Astrocyte (in vitro differentiated cells and primary cell): Measurements from ENCODE around the gene LRRC63. TPM values are rescaled to one million over a fixed set of nuclear protein-coding genes. Genes with fewer than 3 reads are reported as not detected.

ENCODE experiments used
- DNase-seq: peaks from one replicate; pipeline ENCODE4 v3.0.0-alpha.2; 2010; ENCODE audit warnings: low read depth
- FAIRE-seq: peaks from 2 replicates; lab custom pipeline; 2011; peaks lifted over from hg19 to GRCh38; lab: Jason Lieb, UNC
- H2AFZ ChIP-seq: 2 replicates; pipeline ENCODE4 v1.6.0; 2012; ENCODE audit warnings: low read depth, low read length, inconsistent platforms
- H3K27ac ChIP-seq: 2 replicates; pipeline ENCODE4 v1.5.1; 2011; ENCODE audit warnings: low read depth, low read length, inconsistent platforms
- H3K27me3 ChIP-seq: 2 replicates; pipeline ENCODE4 v1.6.0; 2011; ENCODE audit warnings: low read length, inconsistent platforms; ENCODE audit not compliant: insufficient read depth
- H3K36me3 ChIP-seq: 2 replicates; pipeline ENCODE4 v1.5.1; 2011; ENCODE audit warnings: low read length, inconsistent platforms; ENCODE audit not compliant: insufficient read depth
- H3K4me1 ChIP-seq: 2 replicates; pipeline ENCODE4 v1.5.1; 2011; ENCODE audit warnings: low read length, inconsistent platforms; ENCODE audit not compliant: insufficient read depth
- H3K4me2 ChIP-seq: 2 replicates; pipeline ENCODE4 v1.6.0; 2012; ENCODE audit warnings: low read length, inconsistent platforms
- H3K4me3 ChIP-seq: 2 replicates; pipeline ENCODE4 v1.5.1; 2011; ENCODE audit warnings: low read depth, mild to moderate bottlenecking, low read length, inconsistent platforms; ENCODE audit not compliant: insufficient read depth
- H3K79me2 ChIP-seq: 2 replicates; pipeline ENCODE4 v1.6.0; 2012; ENCODE audit warnings: mild to moderate bottlenecking, low read length, inconsistent platforms; ENCODE audit not compliant: insufficient read depth
- H3K9ac ChIP-seq: 2 replicates; pipeline ENCODE4 v1.6.0; 2012; ENCODE audit warnings: mild to moderate bottlenecking, low read length, inconsistent platforms
- H3K9me3 ChIP-seq: 2 replicates; pipeline ENCODE4 v1.5.1; 2012; ENCODE audit warnings: low read depth, mild to moderate bottlenecking, low read length, inconsistent platforms; ENCODE audit not compliant: insufficient read depth
- H4K20me1 ChIP-seq: 2 replicates; pipeline ENCODE4 v1.6.0; 2012; ENCODE audit warnings: low read length, inconsistent platforms; ENCODE audit not compliant: insufficient read depth
- H3K27ac Mint-ChIP-seq: one replicate; pipeline ENCODE4 v1.8.0; 2021; ENCODE audit warnings: mild to moderate bottlenecking, mixed read lengths; ENCODE audit not compliant: unreplicated experiment
- H3K27me3 Mint-ChIP-seq: one replicate; pipeline ENCODE4 v1.8.0; 2021; ENCODE audit warnings: low read depth, mixed read lengths; ENCODE audit not compliant: unreplicated experiment
- H3K36me3 Mint-ChIP-seq: one replicate; pipeline ENCODE4 v1.8.0; 2021; ENCODE audit warnings: low read depth, mixed read lengths; ENCODE audit not compliant: unreplicated experiment
- H3K4me1 Mint-ChIP-seq: one replicate; pipeline ENCODE4 v1.8.0; 2021; ENCODE audit warnings: low read depth, mixed read lengths; ENCODE audit not compliant: unreplicated experiment
- H3K4me3 Mint-ChIP-seq: one replicate; pipeline ENCODE4 v1.8.0; 2021; ENCODE audit warnings: mild to moderate bottlenecking, moderate library complexity, mixed read lengths; ENCODE audit not compliant: unreplicated experiment
- H3K9me3 Mint-ChIP-seq: one replicate; pipeline ENCODE4 v1.8.0; 2021; ENCODE audit warnings: mild to moderate bottlenecking, mixed read lengths; ENCODE audit not compliant: unreplicated experiment
- CTCF ChIP-seq: IDR thresholded peaks from 2 replicates; pipeline ENCODE4 v1.5.1; 2011; ENCODE audit warnings: low read depth, mild to moderate bottlenecking, inconsistent platforms, low read length, moderate library complexity; ENCODE audit not compliant: insufficient read depth
- EZH2 ChIP-seq: IDR thresholded peaks from 2 replicates; pipeline ENCODE4 v1.6.1; 2012; ENCODE audit warnings: mild to moderate bottlenecking, low read length, inconsistent platforms; ENCODE audit not compliant: insufficient read depth
- total RNA-seq: library from RNA; stranded (reverse); gene quantifications from 2 replicates; pipeline ENCODE4 v1.2.1, GENCODE V29; 2021

Gene LRRC63
- total RNA-seq, 1 donor from 2014 or later, result not detected

- DNase-seq, result no peak
- Histone ChIP-seq H3K9ac (no peak overlapping the region), H2AFZ (no peak overlapping the region), H3K4me3 (no peak overlapping the region), H3K4me1 (peaks cover 8% of the 10 kb centered on the region), H3K27ac (no peak overlapping the region), H3K79me2 (no peaks in the 10 kb centered on the region), H3K36me3 (no peaks in the 10 kb centered on the region), H3K9me3 (no peaks in the 10 kb centered on the region), H3K27me3 (no peaks in the 10 kb centered on the region), H3K4me2 (no peak overlapping the region), H4K20me1 (no peaks in the 10 kb centered on the region)
- no peak overlapping the region for H3K4me3 Mint-ChIP-seq
- no peaks in the 10 kb centered on the region for H3K36me3 Mint-ChIP-seq
- H3K27ac Mint-ChIP-seq, result no peak overlapping the region
- H3K4me1 Mint-ChIP-seq, result peaks cover 28% of the 10 kb centered on the region
- TF ChIP-seq CTCF (no peak), EZH2 (no peak)
- no peak for FAIRE-seq
- peaks cover 2% of the 10 kb centered on the region for H3K27me3 Mint-ChIP-seq
- H3K9me3 Mint-ChIP-seq, result no peaks in the 10 kb centered on the region
These were observed 41.5 kb upstream of the LRRC63 start for GRCh38 chr13:46170268-46170667.

GRCh38 chr13:46170687-46171086 is 41.0 kb upstream of the LRRC63 start:
- DNase-seq (no peak), FAIRE-seq (no peak)
- Histone ChIP-seq H3K4me1 (peaks cover 8% of the 10 kb centered on the region), H2AFZ (no peak overlapping the region), H3K27ac (no peak overlapping the region), H3K9me3 (no peaks in the 10 kb centered on the region), H3K27me3 (no peaks in the 10 kb centered on the region), H3K36me3 (no peaks in the 10 kb centered on the region), H3K9ac (no peak overlapping the region), H3K4me3 (no peak overlapping the region), H4K20me1 (no peaks in the 10 kb centered on the region), H3K4me2 (no peak overlapping the region), H3K79me2 (no peaks in the 10 kb centered on the region)
- Mint-ChIP-seq H3K9me3 (no peaks in the 10 kb centered on the region), H3K27me3 (peaks cover 2% of the 10 kb centered on the region), H3K4me1 (peaks cover 28% of the 10 kb centered on the region), H3K4me3 (no peak overlapping the region), H3K36me3 (no peaks in the 10 kb centered on the region), H3K27ac (no peak overlapping the region)
- TF ChIP-seq EZH2 (no peak), CTCF (no peak)

GRCh38 chr13:46171217-46171616 is 40.5 kb upstream of the LRRC63 start:
- Mint-ChIP-seq H3K4me1 (peaks cover 24% of the 10 kb centered on the region), H3K36me3 (no peaks in the 10 kb centered on the region), H3K27ac (no peak overlapping the region), H3K4me3 (no peak overlapping the region), H3K27me3 (peaks cover 2% of the 10 kb centered on the region), H3K9me3 (no peaks in the 10 kb centered on the region)
- no peak for DNase-seq
- H3K4me3 ChIP-seq, result no peak overlapping the region
- no peak for TF ChIP-seq EZH2
- no peak for TF ChIP-seq CTCF
- no peaks in the 10 kb centered on the region for H3K27me3 ChIP-seq
- H2AFZ ChIP-seq, result no peak overlapping the region
- H3K4me1 ChIP-seq, result peaks cover 5% of the 10 kb centered on the region
- H3K9ac ChIP-seq, result no peak overlapping the region
- no peaks in the 10 kb centered on the region for H3K79me2 ChIP-seq
- no peak for FAIRE-seq
- H3K4me2 ChIP-seq, result no peak overlapping the region
- no peaks in the 10 kb centered on the region for H3K9me3 ChIP-seq
- H3K27ac ChIP-seq, result no peak overlapping the region
- H3K36me3 ChIP-seq, result no peaks in the 10 kb centered on the region
- H4K20me1 ChIP-seq, result no peaks in the 10 kb centered on the region
